Neural cell (in vitro differentiated cells): ENCODE measurements around the gene NOSIP.

Experiments used
- EZH2 ChIP-seq: fragments of 200-600, 300-800 bp; shearing (Covaris generic), sonication (generic); IDR thresholded peaks from 2 replicates; pipeline ENCODE4 v1.6.1; 2014; ENCODE audit warnings: antibody characterized with exemption, low read length, borderline replicate concordance, mild to moderate bottlenecking; ENCODE audit not compliant: insufficient read depth, poor library complexity, severe bottlenecking
- REST ChIP-seq: IDR thresholded peaks from 2 replicates; pipeline ENCODE4 v1.6.1; 2012; ENCODE audit warnings: borderline replicate concordance

GRCh38 chr19:49551531-49551930 lies 28.8 kb downstream of the NOSIP start:
- TF ChIP-seq EZH2: no peak
- no peak for TF ChIP-seq REST
